Thyroid gland (tissue), 4 donors: ENCODE results near the gene A2ML1.

Source experiments
- POLR2A ChIP-seq, 2 donors: fragments of 450-650 bp; IDR thresholded peaks; one replicate each; pipeline ENCODE4 v1.6.1; 2017; ENCODE audit warnings: antibody characterized with exemption in 2 of 2, mild to moderate bottlenecking in 2 of 2, moderate library complexity in 1 of 2
- TF ChIP-seq, protein P1 (sequence below), 6 experiments: fragments of 200-600 bp in 3 of 6; fragments of 450-650 bp in 3 of 6; sonication (generic) in 3 of 6; IDR thresholded peaks; one replicate each; pipeline ENCODE4 v1.5.1; 2016 to 2019; ENCODE audit warnings: antibody characterized with exemption in 6 of 6, mild to moderate bottlenecking in 2 of 6, inconsistent platforms in 1 of 6, moderate library complexity in 1 of 6

GRCh38 chr12:8796831-8797626 is 25.4 kb upstream of the A2ML1 start:
- TF ChIP-seq, protein P1, sequence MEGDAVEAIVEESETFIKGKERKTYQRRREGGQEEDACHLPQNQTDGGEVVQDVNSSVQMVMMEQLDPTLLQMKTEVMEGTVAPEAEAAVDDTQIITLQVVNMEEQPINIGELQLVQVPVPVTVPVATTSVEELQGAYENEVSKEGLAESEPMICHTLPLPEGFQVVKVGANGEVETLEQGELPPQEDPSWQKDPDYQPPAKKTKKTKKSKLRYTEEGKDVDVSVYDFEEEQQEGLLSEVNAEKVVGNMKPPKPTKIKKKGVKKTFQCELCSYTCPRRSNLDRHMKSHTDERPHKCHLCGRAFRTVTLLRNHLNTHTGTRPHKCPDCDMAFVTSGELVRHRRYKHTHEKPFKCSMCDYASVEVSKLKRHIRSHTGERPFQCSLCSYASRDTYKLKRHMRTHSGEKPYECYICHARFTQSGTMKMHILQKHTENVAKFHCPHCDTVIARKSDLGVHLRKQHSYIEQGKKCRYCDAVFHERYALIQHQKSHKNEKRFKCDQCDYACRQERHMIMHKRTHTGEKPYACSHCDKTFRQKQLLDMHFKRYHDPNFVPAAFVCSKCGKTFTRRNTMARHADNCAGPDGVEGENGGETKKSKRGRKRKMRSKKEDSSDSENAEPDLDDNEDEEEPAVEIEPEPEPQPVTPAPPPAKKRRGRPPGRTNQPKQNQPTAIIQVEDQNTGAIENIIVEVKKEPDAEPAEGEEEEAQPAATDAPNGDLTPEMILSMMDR (IDR thresholded peaks at IDR 0.05) = no peak
- TF ChIP-seq POLR2A (IDR thresholded peaks at IDR 0.05) = no peak
